ENCODE measurements around the gene SEC14L3. TPM values are rescaled to one million over a fixed set of nuclear protein-coding genes. Genes with fewer than 3 reads are reported as not detected.
"Not testable (repeated sequence)": the region's sequence is repeated elsewhere in the genome, so short reads cannot be mapped to it uniquely, and the experiment has no call there.

The SEC14L3 gene
- total RNA-seq, 6 experiments from 2014 or later: 0.31 to 1.1 (median 0.55) TPM; not detected in 2

DNA sequence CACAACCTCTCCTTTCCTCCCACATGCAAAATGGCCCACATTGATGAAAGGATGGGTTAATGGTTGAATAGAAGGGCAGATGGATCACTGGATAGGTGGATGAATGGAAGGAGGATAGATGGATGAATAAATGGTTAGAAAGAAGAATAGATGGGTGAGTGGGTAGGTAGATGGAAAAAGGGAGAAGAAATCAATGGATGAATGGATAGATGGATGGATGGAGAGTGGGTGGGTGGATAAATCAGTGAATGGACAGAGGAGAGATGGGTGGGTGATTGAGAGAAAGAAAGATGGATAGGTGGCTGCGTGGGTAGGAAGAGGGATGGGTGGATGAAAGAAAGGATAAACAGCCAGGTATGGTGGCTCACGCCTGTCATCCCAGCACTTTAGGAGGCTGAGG lies 1.2 kb downstream of the SEC14L3 start:
- H3K4me1 ChIP-seq: peaks cover 0 to 14% (median 6%) of the 10 kb centered on the region in 4 donors
- H3K27me3 ChIP-seq: no peaks in the 10 kb centered on the region
- H3K36me3 ChIP-seq: no peaks in the 10 kb centered on the region
- intact Hi-C loops (cut with DNase I): loop anchor here in 1 of 2 donors (10.0 kb wide), 1 partner anchor 76 kb away; the partner anchor contains the start of gene SEC14L2
- H3K4me3 ChIP-seq: no peak overlapping the region
- no peak for DNase-seq
- no peaks in the 10 kb centered on the region for H3K9me3 ChIP-seq
- 94% methylated on average over 2 of the region's 2 CpGs for WGBS (ENCODE audit: insufficient coverage, low coverage, low lambda C conversion rate, missing lambda C conversion rate)
- TF ChIP-seq, protein P1, sequence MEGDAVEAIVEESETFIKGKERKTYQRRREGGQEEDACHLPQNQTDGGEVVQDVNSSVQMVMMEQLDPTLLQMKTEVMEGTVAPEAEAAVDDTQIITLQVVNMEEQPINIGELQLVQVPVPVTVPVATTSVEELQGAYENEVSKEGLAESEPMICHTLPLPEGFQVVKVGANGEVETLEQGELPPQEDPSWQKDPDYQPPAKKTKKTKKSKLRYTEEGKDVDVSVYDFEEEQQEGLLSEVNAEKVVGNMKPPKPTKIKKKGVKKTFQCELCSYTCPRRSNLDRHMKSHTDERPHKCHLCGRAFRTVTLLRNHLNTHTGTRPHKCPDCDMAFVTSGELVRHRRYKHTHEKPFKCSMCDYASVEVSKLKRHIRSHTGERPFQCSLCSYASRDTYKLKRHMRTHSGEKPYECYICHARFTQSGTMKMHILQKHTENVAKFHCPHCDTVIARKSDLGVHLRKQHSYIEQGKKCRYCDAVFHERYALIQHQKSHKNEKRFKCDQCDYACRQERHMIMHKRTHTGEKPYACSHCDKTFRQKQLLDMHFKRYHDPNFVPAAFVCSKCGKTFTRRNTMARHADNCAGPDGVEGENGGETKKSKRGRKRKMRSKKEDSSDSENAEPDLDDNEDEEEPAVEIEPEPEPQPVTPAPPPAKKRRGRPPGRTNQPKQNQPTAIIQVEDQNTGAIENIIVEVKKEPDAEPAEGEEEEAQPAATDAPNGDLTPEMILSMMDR (IDR thresholded peaks at IDR 0.05): no peak
- TF ChIP-seq POLR2A (IDR thresholded peaks at IDR 0.05): no peak
- ATAC-seq: no peak
- no peak overlapping the region for H3K27ac ChIP-seq

DNA sequence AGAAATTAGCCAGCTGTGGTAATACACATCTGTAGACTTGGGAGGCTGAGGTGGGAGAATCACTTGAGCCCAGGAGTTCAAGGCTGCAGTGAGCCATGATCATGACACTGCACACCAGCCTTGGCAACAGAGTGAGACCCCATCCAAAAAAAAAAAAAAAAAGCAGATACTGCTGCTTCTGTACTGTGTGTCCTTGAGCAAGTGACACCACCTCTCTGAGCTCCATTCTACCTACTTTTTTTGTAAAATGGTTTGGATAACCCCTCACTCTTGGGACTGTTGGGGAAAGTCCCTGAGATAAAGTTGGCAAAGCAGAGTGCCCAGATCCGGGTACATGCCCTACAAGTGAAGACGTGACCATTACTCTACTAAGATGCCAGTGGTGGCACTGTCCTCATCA lies 2.7 kb downstream of the SEC14L3 start:
- ATAC-seq: no peak
- 30% methylated on average over 2 of the region's 2 CpGs for WGBS (ENCODE audit: insufficient coverage, low coverage, low lambda C conversion rate, missing lambda C conversion rate)

DNA sequence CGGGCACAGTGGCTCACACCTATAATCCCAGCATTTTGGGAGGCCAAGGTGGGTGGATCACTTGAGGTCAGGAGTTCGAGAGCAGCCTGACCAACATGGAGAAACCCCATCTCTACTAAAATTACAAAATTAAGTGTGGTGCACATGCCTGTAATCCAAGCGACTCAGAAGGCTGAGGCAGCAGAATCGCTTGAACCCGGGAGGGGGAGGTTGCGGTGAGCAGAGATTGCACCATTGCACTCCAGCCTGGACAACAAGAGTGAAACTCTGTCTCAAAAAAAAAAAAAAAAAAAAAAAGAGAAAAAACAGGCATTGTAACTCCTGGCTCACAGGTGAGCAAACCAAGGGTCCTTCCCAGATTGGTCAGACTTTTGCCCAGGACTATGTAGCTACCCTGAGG lies 11.3 kb downstream of the SEC14L3 start:
- intact Hi-C loops (cut with DNase I); H3K36me3 ChIP-seq; H3K9me3 ChIP-seq; H3K4me3 ChIP-seq; H3K27ac ChIP-seq; H3K27me3 ChIP-seq: not testable (repeated sequence)
- peaks cover 0 to 39% (median 10%) of the 10 kb centered on the region in 4 donors for H3K4me1 ChIP-seq
- ATAC-seq: peak in 1 of 4 donors; percentile 67
- 15% methylated on average over 5 of the region's 6 CpGs for WGBS (ENCODE audit: insufficient coverage, low coverage, low lambda C conversion rate, missing lambda C conversion rate)
- peak in 2 of 3 donors; percentile 66 to 75 for DNase-seq

More for the DNA sequence above, 2.7 kb downstream of the SEC14L3 start:
- DNase-seq: no peak
- Histone ChIP-seq H3K36me3 (no peaks in the 10 kb centered on the region), H3K27me3 (no peaks in the 10 kb centered on the region), H3K4me3 (no peak overlapping the region), H3K9me3 (no peaks in the 10 kb centered on the region), H3K4me1 (peaks cover 0 to 14% (median 6%) of the 10 kb centered on the region in 4 donors), H3K27ac (no peak overlapping the region)
- intact Hi-C loops (cut with DNase I): no loop called here
- TF ChIP-seq, protein P1 (IDR thresholded peaks at IDR 0.05): no peak
- TF ChIP-seq POLR2A (IDR thresholded peaks at IDR 0.05): no peak

DNA sequence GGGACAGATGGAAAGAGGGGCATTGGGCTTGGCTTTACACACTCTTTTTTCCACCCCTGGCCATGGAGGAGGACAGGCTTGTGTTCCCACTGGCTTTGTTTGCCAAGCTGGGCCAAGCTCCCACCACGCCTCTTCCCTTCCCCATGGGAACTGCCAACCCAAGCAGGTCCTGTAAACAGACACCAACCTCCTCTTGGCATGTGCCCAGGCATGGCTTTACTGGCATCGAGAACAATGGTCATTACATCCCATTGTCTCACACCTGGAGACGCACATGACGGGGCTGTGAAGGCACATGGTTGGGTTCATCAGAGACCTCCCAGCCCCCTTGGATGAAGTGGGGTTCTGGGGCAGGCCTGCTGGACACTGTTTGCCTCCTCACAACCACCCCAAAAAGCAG lies 11.7 kb downstream of the SEC14L3 start:
- H3K9me3 ChIP-seq: no peaks in the 10 kb centered on the region
- H3K27me3 ChIP-seq: no peaks in the 10 kb centered on the region
- no peak overlapping the region for H3K27ac ChIP-seq
- H3K4me1 ChIP-seq: peaks cover 0 to 39% (median 10%) of the 10 kb centered on the region in 4 donors
- TF ChIP-seq, protein P1 (IDR thresholded peaks at IDR 0.05): no peak
- TF ChIP-seq POLR2A (IDR thresholded peaks at IDR 0.05): no peak
- H3K4me3 ChIP-seq: no peak overlapping the region
- DNase-seq: peak; percentile 71 to 93 (median 91)
- intact Hi-C loops (cut with DNase I): no loop called here
- WGBS (ENCODE audit: insufficient coverage, low coverage, low lambda C conversion rate, missing lambda C conversion rate): 40% methylated on average over 1 of the region's 4 CpGs
- no peaks in the 10 kb centered on the region for H3K36me3 ChIP-seq
- ATAC-seq: peak; percentile 85 to 91 (median 86)

DNA sequence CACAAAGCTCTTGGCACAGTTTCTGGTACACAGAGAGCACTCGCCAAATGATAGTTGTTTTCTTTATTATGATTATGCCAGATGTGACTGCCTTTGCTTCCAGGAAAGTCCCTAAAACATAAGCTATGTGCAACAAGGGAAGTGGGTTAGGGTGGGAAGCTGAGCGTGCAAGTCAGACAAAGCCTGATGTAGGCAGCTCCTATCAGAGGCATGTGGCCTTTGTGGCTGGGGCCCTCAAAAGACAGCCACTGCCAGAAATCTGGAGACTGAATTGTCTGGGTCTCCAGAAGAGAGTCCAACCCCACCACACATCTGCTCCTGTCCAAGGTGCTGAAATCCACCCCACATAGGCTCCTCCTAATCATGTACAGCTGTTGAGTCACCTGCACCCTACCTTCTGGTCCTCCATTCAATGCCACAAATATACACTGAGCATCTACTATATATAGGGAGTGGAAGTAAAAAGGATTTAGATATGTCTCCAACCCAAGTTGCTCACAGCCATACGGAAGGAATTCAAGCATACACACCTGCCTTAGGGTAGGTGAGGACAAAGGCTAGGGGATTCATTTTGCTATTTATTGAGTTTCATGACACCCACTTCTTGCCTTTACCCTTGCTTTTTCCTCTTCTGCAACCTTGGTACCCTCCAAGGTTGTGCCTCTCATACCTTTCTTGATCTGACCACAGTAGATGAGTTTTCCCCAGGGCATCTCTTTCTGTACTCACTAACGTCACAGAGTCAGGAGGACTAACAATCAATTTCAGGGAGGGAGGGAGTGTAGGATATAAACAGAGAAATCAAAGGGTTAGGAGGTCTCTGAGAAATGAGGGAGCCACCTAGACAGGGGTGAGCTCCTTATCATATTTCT lies 12.4 kb downstream of the SEC14L3 start:
- no peak overlapping the region for H3K4me3 ChIP-seq
- 24% methylated on average over 3 of the region's 4 CpGs for WGBS (ENCODE audit: insufficient coverage, low coverage, low lambda C conversion rate, missing lambda C conversion rate)
- DNase-seq: no peak

More for the DNA sequence above, 12.4 kb downstream of the SEC14L3 start:
- H3K36me3 ChIP-seq: no peaks in the 10 kb centered on the region
- H3K27ac ChIP-seq: no peak overlapping the region
- peaks cover 0 to 39% (median 10%) of the 10 kb centered on the region in 4 donors for H3K4me1 ChIP-seq
- intact Hi-C loops (cut with DNase I): no loop called here
- TF ChIP-seq, protein P1 (IDR thresholded peaks at IDR 0.05): no peak
- TF ChIP-seq POLR2A (IDR thresholded peaks at IDR 0.05): no peak
- H3K27me3 ChIP-seq: no peaks in the 10 kb centered on the region
- no peaks in the 10 kb centered on the region for H3K9me3 ChIP-seq
- peak; percentile 10 to 26 (median 22) for ATAC-seq

Data from right lobe of liver (tissue), 6 donors.